ENCODE results near the gene AFF2. TPM values are rescaled to one million over a fixed set of nuclear protein-coding genes. Genes with fewer than 3 reads are reported as not detected.

The AFF2 gene
- total RNA-seq, 3 donors from 2014 or later (not counting 1 experiment from before 2014, with no cell fraction given), result 0.24 to 4.8 (median 0.79) TPM

DNA sequence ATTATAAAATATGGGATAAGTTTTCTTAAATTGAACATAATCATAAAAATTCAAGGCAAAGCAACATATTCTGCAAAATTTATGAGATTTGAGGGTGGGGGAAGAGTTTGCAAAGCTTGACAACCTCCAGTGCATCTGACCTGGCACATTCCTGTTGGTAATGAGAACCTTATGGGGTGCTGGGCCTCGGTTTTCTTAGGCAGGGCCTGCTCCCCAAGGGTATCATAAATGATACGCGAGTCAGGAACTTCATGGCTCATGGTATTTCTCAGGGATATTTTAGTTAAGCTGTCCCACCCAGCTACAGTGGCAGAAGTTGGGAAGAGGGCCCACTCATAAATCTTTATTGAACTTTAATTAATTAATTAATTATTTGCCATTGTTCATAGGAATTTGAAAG, 13.2 kb downstream of the AFF2 start:
- no peak overlapping the region for H3K4me3 Mint-ChIP-seq
- Histone ChIP-seq H3K9me3 (ENCODE audit: control insufficient read depth, insufficient read depth, low read length) (no peaks in the 10 kb centered on the region), H3K4me1 (ENCODE audit: control insufficient read depth, insufficient read depth, low read length) (no peaks in the 10 kb centered on the region), H3K4me3 (ENCODE audit: low read length) (no peak overlapping the region), H3K36me3 (ENCODE audit: control insufficient read depth, insufficient read depth, low read length) (no peaks in the 10 kb centered on the region), H3K27ac (ENCODE audit: low read length) (no peak overlapping the region), H3K27me3 (ENCODE audit: control insufficient read depth, insufficient read depth, low read length) (no peaks in the 10 kb centered on the region)
- no peak for TF ChIP-seq CTCF (IDR thresholded peaks at IDR 0.05)
- peaks cover 0 to 19% of the 10 kb centered on the region in 2 donors for H3K27me3 Mint-ChIP-seq (ENCODE audit: low read depth in 2 of 2)
- H3K36me3 Mint-ChIP-seq, result no peaks in the 10 kb centered on the region
- WGBS (ENCODE audit: insufficient coverage), result 100% methylated on average over 3 of the region's 3 CpGs
- ATAC-seq (no peak), DNase-seq (no peak)
- no peaks in the 10 kb centered on the region for H3K9me3 Mint-ChIP-seq
- H3K4me1 Mint-ChIP-seq, result no peaks in the 10 kb centered on the region
- intact Hi-C loops (cut with micrococcal nuclease), result no loop called here
- H3K27ac Mint-ChIP-seq, result no peak overlapping the region

- Mint-ChIP-seq H3K9me3 (no peaks in the 10 kb centered on the region), H3K4me3 (no peak overlapping the region), H3K27me3 (ENCODE audit: low read depth in 2 of 2) (no peaks in the 10 kb centered on the region), H3K27ac (no peak overlapping the region), H3K4me1 (no peaks in the 10 kb centered on the region), H3K36me3 (no peaks in the 10 kb centered on the region)
- ATAC-seq (no peak), DNase-seq (no peak)
- no peaks in the 10 kb centered on the region for H3K36me3 ChIP-seq (ENCODE audit: control insufficient read depth, insufficient read depth, low read length)
- H3K4me3 ChIP-seq (ENCODE audit: low read length), result no peak overlapping the region
- TF ChIP-seq CTCF (IDR thresholded peaks at IDR 0.05), result no peak
- no peak overlapping the region for H3K27ac ChIP-seq (ENCODE audit: low read length)
- intact Hi-C loops (cut with micrococcal nuclease), result no loop called here
- H3K27me3 ChIP-seq (ENCODE audit: control insufficient read depth, insufficient read depth, low read length), result no peaks in the 10 kb centered on the region
- 67% methylated on average over 1 of the region's 2 CpGs for WGBS (ENCODE audit: insufficient coverage)
- no peaks in the 10 kb centered on the region for H3K9me3 ChIP-seq (ENCODE audit: control insufficient read depth, insufficient read depth, low read length)
- H3K4me1 ChIP-seq (ENCODE audit: control insufficient read depth, insufficient read depth, low read length), result no peaks in the 10 kb centered on the region
Observed at GRCh38 chrX:148517176-148517575, 16.8 kb downstream of the AFF2 start.

- Mint-ChIP-seq H3K4me1 (no peaks in the 10 kb centered on the region), H3K4me3 (no peak overlapping the region), H3K36me3 (no peaks in the 10 kb centered on the region), H3K27ac (no peak overlapping the region), H3K9me3 (no peaks in the 10 kb centered on the region), H3K27me3 (ENCODE audit: low read depth in 2 of 2) (peaks cover 0 to 13% of the 10 kb centered on the region in 2 donors)
- Histone ChIP-seq H3K27me3 (ENCODE audit: control insufficient read depth, insufficient read depth, low read length) (no peaks in the 10 kb centered on the region), H3K27ac (ENCODE audit: low read length) (no peak overlapping the region), H3K9me3 (ENCODE audit: control insufficient read depth, insufficient read depth, low read length) (no peaks in the 10 kb centered on the region), H3K4me1 (ENCODE audit: control insufficient read depth, insufficient read depth, low read length) (no peaks in the 10 kb centered on the region), H3K36me3 (ENCODE audit: control insufficient read depth, insufficient read depth, low read length) (no peaks in the 10 kb centered on the region), H3K4me3 (ENCODE audit: low read length) (no peak overlapping the region)
- ATAC-seq (no peak), DNase-seq (no peak)
- intact Hi-C loops (cut with micrococcal nuclease), result no loop called here
- TF ChIP-seq CTCF (IDR thresholded peaks at IDR 0.05), result no peak
- 67% methylated on average over 5 of the region's 5 CpGs for WGBS (ENCODE audit: insufficient coverage)
Observed at GRCh38 chrX:148522006-148522405, 21.6 kb downstream of the AFF2 start.

DNA sequence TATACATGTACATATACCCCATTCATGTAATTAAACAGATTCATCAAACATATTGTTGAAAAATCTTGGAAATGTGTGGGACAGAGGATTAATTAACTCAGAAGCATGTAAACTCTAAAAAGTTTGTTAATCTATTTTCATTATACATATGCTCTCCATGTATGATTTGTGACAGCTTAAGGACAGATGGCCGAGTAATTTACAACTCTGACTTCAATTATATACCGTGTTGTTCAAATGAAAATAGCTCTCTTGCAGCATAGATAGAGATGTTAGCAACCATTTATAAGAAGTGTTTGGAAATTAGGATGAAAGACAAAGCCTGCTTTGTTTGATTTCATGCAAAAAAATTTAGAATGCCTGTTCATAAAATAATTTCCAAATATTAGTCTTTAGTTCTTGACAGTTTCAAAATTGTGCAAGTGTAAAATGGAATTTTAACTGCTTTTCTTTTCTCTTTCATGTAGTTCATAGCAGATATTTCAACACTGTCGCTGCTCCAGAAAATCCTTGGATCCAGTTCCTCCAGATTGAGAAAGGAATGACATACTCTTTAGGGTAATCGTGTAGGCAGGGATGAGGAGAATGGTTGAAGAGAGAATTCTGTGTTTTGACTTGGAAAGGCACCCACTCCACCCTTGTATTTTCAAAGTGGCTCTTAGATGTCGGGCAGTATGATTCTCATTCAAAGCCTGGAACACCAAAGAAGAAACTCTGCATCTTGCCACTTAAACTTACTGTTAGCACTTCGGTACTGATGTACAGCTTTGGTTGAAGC, 23.1 kb downstream of the AFF2 start:
- ATAC-seq (no peak), DNase-seq (no peak)
- intact Hi-C loops (cut with micrococcal nuclease), result no loop called here
- 94% methylated on average over 2 of the region's 6 CpGs for WGBS (ENCODE audit: insufficient coverage)
- H3K36me3 ChIP-seq (ENCODE audit: control insufficient read depth, insufficient read depth, low read length), result no peaks in the 10 kb centered on the region
- no peaks in the 10 kb centered on the region for H3K9me3 Mint-ChIP-seq
- no peaks in the 10 kb centered on the region for H3K9me3 ChIP-seq (ENCODE audit: control insufficient read depth, insufficient read depth, low read length)
- no peaks in the 10 kb centered on the region for H3K4me1 Mint-ChIP-seq
- no peaks in the 10 kb centered on the region for H3K27me3 ChIP-seq (ENCODE audit: control insufficient read depth, insufficient read depth, low read length)
- H3K27ac Mint-ChIP-seq, result no peak overlapping the region
- H3K4me3 Mint-ChIP-seq, result no peak overlapping the region
- H3K27ac ChIP-seq (ENCODE audit: low read length), result no peak overlapping the region
- peaks cover 0 to 13% of the 10 kb centered on the region in 2 donors for H3K27me3 Mint-ChIP-seq (ENCODE audit: low read depth in 2 of 2)
- no peaks in the 10 kb centered on the region for H3K4me1 ChIP-seq (ENCODE audit: control insufficient read depth, insufficient read depth, low read length)
- no peak for TF ChIP-seq CTCF (IDR thresholded peaks at IDR 0.05)
- no peaks in the 10 kb centered on the region for H3K36me3 Mint-ChIP-seq
- H3K4me3 ChIP-seq (ENCODE audit: low read length), result no peak overlapping the region
